ENCODE data around the gene PTOV1. TPM values are rescaled to one million over a fixed set of nuclear protein-coding genes. Genes with fewer than 3 reads are reported as not detected.

The PTOV1 gene
- total RNA-seq, result 100 to 1,000 TPM; 179 to 252 TPM

DNA sequence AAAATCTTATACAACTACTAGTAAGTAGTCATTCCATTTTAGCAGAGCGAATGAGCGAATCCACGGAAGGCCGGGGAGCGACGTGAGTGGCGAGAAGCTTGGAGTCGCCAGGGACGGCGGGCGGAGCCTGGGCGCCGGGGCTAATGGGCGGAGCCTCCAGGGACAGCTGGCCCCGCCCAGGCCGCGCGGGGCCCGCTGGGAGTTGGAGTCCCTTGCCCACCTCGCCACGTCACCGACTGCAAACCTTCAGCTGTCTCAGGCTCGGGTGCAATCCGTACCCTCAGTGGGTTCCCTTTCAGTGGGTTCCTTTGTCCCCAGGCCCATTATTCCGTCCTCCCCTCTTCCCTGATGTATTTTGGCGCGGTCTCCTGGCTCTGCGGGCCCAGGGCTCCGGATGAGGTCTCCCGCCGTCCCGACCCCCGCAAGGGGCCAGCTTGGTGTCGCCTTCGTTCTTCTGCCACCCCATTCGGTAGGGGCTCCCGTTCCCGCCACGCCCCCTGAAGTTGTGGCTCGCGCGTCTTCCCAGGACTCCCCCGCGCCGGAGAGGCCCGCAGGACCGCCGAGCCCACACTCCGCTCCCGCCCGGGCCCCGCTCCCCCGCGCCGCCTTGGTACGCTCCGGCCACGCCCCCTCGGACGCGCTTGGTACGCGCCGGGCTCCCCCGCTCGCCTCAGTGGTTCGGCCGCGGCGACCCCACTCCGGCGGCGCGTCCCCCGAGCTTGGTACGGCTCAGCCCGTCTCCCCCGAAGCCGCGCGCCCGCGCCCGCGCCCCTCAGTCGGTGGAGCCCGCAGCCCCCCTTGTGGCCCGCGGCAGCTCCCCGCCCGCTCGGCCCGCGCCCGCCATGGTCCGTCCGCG is at the start of gene PTOV1:
Gene PTOV1 (plus strand): TSS at position 673 of the 856 bp plus-strand sequence.
- peaks cover 0 to 9% of the 10 kb centered on the region in 2 donors for H3K36me3 ChIP-seq
- peak within 1 kb of the TSS; percentile 99 to 100 for H3K27ac ChIP-seq
- peak within 1 kb of the TSS; percentile 62 to 91 for H3K4me3 ChIP-seq
- no peaks in the 10 kb centered on the region for H3K27me3 ChIP-seq (replicated peaks; ENCODE audit: insufficient read depth)
- no peaks in the 10 kb centered on the region for H3K4me1 ChIP-seq (replicated peaks)
- no peaks in the 10 kb centered on the region for H3K9me3 ChIP-seq
- TF ChIP-seq CTCF (IDR thresholded peaks at IDR 0.05), result no peak
- peak; percentile 72 for TF ChIP-seq POLR2A (IDR thresholded peaks at IDR 0.05)
- TF ChIP-seq POLR2AphosphoS5 (IDR thresholded peaks at IDR 0.05), result peak; percentile 87
- intact Hi-C loops (cut with DNase I), result loop anchor here (5.0 kb wide), 1 partner anchor 33 kb away; the partner anchor contains the start of gene MED25
- 2% methylated on average over 55 of the region's 98 CpGs for WGBS
- peak; percentile 90 for DNase-seq (ENCODE audit: low spot score)

GRCh38 chr19:49801401-49801888 is 49.5 kb upstream of the PTOV1 start:
- H3K9me3 ChIP-seq, result no peaks in the 10 kb centered on the region
- TF ChIP-seq POLR2AphosphoS5 (IDR thresholded peaks at IDR 0.05), result no peak
- no peak for TF ChIP-seq CTCF (IDR thresholded peaks at IDR 0.05)
- no peak for TF ChIP-seq POLR2A (IDR thresholded peaks at IDR 0.05)
- H3K4me1 ChIP-seq (replicated peaks), result no peaks in the 10 kb centered on the region
- WGBS, result 65% methylated on average over 25 of the region's 32 CpGs
- H3K4me3 ChIP-seq, result peak overlapping the region; percentile 14 to 34
- peaks cover 2 to 9% of the 10 kb centered on the region in 2 donors for H3K36me3 ChIP-seq
- DNase-seq (ENCODE audit: low spot score), result no peak
- intact Hi-C loops (cut with DNase I), result no loop called here
- H3K27me3 ChIP-seq (replicated peaks; ENCODE audit: insufficient read depth), result no peaks in the 10 kb centered on the region
- H3K27ac ChIP-seq, result peak overlapping the region; percentile 60 to 61

DNA sequence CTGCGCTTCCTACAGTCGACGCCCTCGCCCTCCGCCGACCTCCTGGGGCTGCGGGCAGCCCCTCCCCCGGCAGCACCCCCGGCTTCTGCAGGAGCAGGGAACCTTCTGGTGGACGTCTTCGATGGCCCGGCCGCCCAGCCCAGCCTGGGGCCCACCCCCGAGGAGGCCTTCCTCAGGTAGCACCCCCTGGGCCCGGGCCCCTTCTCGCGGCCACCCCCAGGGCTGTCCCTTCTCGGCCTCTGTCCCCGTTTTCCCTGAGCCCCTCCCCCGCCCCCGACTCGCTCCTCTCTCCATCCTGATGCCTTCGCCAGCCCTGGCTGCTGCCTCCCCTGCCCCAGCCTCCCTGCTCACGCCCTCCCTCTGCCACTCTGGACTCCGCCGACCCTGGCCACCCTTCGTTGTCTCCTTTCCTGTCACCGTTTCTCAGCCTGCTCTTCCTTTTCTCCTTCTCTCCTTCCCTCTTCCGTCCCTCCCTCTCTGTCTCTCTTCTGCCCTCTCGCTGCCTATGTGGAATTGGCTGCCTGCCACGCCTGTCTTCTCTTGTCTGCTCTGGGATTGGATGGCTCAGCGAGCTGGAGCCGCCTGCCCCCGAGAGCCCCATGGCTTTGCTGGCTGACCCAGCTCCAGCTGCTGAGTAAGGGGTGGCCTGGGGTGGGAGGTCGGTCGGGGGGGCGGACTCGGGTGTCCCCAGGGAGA is 48.8 kb upstream of the PTOV1 start:
- Histone ChIP-seq H3K27ac (peak overlapping the region; percentile 60 to 61), H3K4me1 (replicated peaks) (no peaks in the 10 kb centered on the region), H3K4me3 (peak overlapping the region; percentile 14 to 34), H3K9me3 (no peaks in the 10 kb centered on the region), H3K27me3 (replicated peaks; ENCODE audit: insufficient read depth) (no peaks in the 10 kb centered on the region), H3K36me3 (peaks cover 0 to 9% of the 10 kb centered on the region in 2 donors)
- TF ChIP-seq POLR2AphosphoS5 (IDR thresholded peaks at IDR 0.05), result peak; percentile 69
- peak; percentile 19 to 47 (median 36) for TF ChIP-seq CTCF (IDR thresholded peaks at IDR 0.05)
- no peak for TF ChIP-seq POLR2A (IDR thresholded peaks at IDR 0.05)
- intact Hi-C loops (cut with DNase I), result no loop called here
- DNase-seq (ENCODE audit: low spot score), result peak; percentile 86
- 36% methylated on average over 37 of the region's 38 CpGs for WGBS

GRCh38 chr19:49802836-49803528 is 48.0 kb upstream of the PTOV1 start:
- Histone ChIP-seq H3K9me3 (no peaks in the 10 kb centered on the region), H3K36me3 (peaks cover 0 to 9% of the 10 kb centered on the region in 2 donors), H3K27me3 (replicated peaks; ENCODE audit: insufficient read depth) (no peaks in the 10 kb centered on the region), H3K4me1 (replicated peaks) (no peaks in the 10 kb centered on the region), H3K27ac (peak overlapping the region in 1 of 2 donors; percentile 25), H3K4me3 (no peak overlapping the region)
- intact Hi-C loops (cut with DNase I), result no loop called here
- TF ChIP-seq CTCF (IDR thresholded peaks at IDR 0.05), result no peak
- no peak for TF ChIP-seq POLR2AphosphoS5 (IDR thresholded peaks at IDR 0.05)
- TF ChIP-seq POLR2A (IDR thresholded peaks at IDR 0.05), result no peak
- DNase-seq (ENCODE audit: low spot score), result no peak
- 83% methylated on average over 24 of the region's 24 CpGs for WGBS

All from prostate gland (tissue), 2 donors.